Activated naive CD8-positive, alpha-beta T cell treated with anti-CD3 and anti-CD28 coated beads, Interleukin-2, amount 50 U/mL, for 24 hours (primary cell): ENCODE measurements around the gene HAX1.
"Not testable (repeated sequence)": the region's sequence is repeated elsewhere in the genome, so short reads cannot be mapped to it uniquely, and the experiment has no call there.

Experiments used
- ATAC-seq: fragments of 150-1000 bp; cut with Tn5 transposase; one replicate; pipeline ENCODE4 v1.10.0; 2021
- DNase-seq: peaks from one replicate; pipeline ENCODE4 v3.0.0; 2021
- H3K27ac Mint-ChIP-seq: one replicate; pipeline ENCODE4 v1.8.0; 2021; ENCODE audit warnings: mild to moderate bottlenecking, mixed read lengths
- H3K27me3 Mint-ChIP-seq: one replicate; pipeline ENCODE4 v1.8.0; 2021; ENCODE audit warnings: mixed read lengths
- H3K36me3 Mint-ChIP-seq: one replicate; pipeline ENCODE4 v1.8.0; 2021; ENCODE audit warnings: low read depth, mixed read lengths
- H3K4me1 Mint-ChIP-seq: one replicate; pipeline ENCODE4 v1.8.0; 2021; ENCODE audit warnings: mixed read lengths
- H3K4me3 Mint-ChIP-seq: one replicate; pipeline ENCODE4 v1.8.0; 2021; ENCODE audit warnings: mild to moderate bottlenecking, moderate library complexity, mixed read lengths
- H3K9me3 Mint-ChIP-seq: one replicate; pipeline ENCODE4 v1.8.0; 2021; ENCODE audit warnings: mixed read lengths

The HAX1 gene

DNA sequence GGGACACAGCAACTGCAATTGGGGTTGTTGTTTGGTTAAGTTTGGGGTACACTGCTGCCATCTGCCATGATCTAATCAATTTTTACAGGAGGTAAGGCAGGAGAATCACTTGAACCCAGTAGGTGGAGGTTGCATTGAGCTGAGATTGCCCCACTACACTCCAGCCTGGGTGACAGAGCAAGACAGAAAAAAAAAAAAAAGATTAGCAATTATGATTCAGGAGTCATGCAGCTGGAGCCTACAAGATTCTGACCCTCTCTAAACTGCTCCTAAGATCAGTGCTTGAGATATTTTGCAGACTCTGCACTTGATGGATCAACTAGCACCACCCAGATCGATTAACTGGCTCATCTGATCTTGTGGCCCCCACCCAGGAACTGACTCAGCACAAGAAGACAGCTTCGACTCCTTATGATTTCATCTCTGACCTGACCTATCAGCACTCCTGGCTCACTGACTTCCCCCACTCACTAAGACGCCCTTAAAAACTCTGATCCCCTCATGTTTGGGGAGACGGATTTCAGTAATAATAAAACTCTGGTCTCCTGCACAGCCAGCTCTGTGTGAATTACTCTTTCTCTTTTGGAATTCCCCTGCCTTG lies 35.3 kb downstream of the HAX1 start:
- not testable (repeated sequence) for DNase-seq, H3K4me3 Mint-ChIP-seq, H3K9me3 Mint-ChIP-seq, H3K27me3 Mint-ChIP-seq, ATAC-seq, H3K36me3 Mint-ChIP-seq
- Mint-ChIP-seq H3K4me1 (peaks cover 30% of the 10 kb centered on the region), H3K27ac (peak overlapping the region; percentile 14)

DNA sequence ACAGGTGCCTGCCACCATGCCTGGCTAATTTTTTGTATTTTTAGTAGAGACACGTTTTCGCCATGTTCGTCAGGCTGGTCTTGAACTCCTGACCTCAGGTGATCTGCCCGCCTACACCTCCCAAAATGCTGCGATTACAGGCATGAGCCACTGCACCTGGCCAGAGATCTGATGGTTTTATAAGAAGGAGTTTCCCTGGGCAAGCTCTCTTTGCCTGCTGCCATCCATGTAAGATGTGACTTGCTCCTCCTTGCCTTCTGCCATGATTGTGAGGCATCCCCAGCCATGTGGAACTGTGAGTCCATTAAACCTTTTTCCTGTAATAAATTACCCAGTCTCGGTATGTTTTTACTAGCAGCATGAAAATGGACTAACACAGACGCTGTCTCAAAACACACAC lies 36.7 kb downstream of the HAX1 start:
- not testable (repeated sequence) for ATAC-seq, H3K36me3 Mint-ChIP-seq, H3K4me3 Mint-ChIP-seq, DNase-seq, H3K9me3 Mint-ChIP-seq, H3K27ac Mint-ChIP-seq, H3K27me3 Mint-ChIP-seq
- peaks cover 30% of the 10 kb centered on the region for H3K4me1 Mint-ChIP-seq

DNA sequence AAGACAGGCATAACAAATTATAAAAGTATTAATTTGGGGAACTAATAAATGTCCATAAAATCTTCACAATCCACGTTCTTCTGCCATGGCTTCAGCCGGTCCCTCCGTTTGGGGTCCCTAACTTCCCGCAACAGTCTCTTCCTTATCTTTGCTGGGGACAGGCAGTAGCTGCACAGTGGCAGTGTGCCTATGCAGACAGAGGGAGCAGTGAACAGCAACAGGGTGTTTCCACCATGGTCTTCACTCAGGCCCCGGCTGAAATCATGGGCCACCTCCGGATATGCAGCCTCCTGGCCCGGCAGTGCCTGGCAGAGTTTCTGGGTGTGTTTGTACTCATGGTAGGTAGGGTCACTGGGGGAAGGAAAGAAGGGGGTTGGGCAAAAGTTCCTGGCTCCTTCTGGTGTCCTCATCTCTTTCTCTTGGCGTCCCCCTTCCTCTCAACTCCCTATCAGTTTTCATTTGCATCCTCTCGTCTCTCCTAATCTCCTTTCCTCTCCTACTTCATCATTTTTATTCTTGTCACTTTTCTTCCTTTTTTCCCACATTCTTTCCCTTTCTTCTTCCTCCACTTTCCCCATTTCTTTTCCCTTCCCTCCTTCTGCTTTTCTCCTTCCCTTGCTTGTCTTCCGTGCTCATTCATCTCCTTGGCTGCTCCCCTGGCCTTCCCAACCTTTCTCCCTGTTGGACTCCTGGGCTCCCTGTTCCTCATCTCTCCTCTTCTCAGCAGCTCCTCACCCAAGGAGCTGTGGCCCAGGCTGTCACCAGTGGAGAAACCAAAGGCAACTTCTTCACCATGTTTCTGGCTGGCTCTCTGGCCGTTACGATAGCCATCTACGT lies 40.0 kb downstream of the HAX1 start:
- not testable (repeated sequence) for H3K27me3 Mint-ChIP-seq, DNase-seq, H3K36me3 Mint-ChIP-seq, ATAC-seq, H3K4me3 Mint-ChIP-seq, H3K9me3 Mint-ChIP-seq, H3K27ac Mint-ChIP-seq
- peaks cover 11% of the 10 kb centered on the region for H3K4me1 Mint-ChIP-seq

DNA sequence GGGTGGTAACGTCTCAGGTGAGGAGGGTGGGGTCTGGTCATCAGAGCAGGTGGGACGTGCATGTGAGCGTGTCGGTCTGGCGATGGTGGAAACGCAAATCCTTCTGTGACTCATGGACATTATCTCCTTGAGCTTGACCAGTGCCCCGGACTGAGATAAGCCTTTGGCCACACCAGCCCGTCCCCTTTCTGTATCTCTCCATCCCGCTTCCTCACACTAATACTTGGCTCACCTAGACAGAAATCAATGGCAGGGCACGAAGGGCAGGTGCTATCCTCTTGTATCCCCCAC lies 40.6 kb downstream of the HAX1 start:
- DNase-seq (no peak), ATAC-seq (no peak)
- peaks cover 6% of the 10 kb centered on the region for H3K4me1 Mint-ChIP-seq
- H3K36me3 Mint-ChIP-seq = peaks cover 2% of the 10 kb centered on the region
- peaks cover under 1% of the 10 kb centered on the region for H3K27me3 Mint-ChIP-seq
- H3K4me3 Mint-ChIP-seq = no peak overlapping the region
- no peak overlapping the region for H3K27ac Mint-ChIP-seq
- peaks cover 13% of the 10 kb centered on the region for H3K9me3 Mint-ChIP-seq

DNA sequence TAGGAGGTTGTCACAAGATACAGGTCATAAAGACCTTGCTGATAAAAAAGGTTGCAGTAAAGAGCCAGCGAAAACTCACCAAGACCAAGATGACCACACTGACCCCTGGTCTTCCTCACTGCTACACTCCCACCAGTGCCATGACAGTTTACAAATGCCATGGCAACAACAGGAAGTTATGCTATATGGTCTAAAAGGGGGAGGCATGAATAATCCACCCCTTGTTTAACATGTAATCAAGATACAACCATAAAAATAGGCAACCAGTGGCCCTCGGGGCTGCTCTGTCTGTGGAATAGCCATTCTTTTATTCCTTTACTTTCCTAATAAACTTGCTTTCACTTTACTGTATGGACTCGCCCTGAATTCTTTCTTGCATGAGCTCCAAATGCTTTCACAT lies 41.8 kb downstream of the HAX1 start:
- H3K4me1 Mint-ChIP-seq, DNase-seq, H3K36me3 Mint-ChIP-seq, H3K4me3 Mint-ChIP-seq, H3K27me3 Mint-ChIP-seq, ATAC-seq, H3K27ac Mint-ChIP-seq: not testable (repeated sequence)
- peaks cover 17% of the 10 kb centered on the region for H3K9me3 Mint-ChIP-seq

DNA sequence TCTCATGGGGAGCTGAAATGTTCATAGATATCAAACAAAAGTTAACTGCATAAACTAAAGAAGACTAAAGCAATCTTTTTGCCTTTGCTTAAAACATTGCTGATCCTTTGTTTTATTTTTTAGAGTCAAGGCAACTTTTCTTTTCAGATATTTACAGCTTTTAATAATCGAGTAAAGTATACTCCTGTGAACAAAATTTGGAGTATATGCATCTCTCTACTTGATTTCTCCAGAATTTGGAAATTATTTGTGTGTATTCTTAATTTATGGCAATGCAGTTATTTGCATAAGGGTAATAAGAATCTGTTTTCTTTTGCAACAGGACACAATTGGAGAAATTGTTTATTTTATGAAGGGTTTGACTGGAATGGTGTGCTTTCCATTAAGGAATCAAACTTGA lies 44.3 kb downstream of the HAX1 start:
- no peak overlapping the region for H3K4me3 Mint-ChIP-seq
- no peak for DNase-seq
- peaks cover 17% of the 10 kb centered on the region for H3K9me3 Mint-ChIP-seq
- H3K4me1 Mint-ChIP-seq = no peaks in the 10 kb centered on the region
- no peak overlapping the region for H3K27ac Mint-ChIP-seq
- peaks cover 2% of the 10 kb centered on the region for H3K36me3 Mint-ChIP-seq
- ATAC-seq = no peak
- peaks cover 8% of the 10 kb centered on the region for H3K27me3 Mint-ChIP-seq

DNA sequence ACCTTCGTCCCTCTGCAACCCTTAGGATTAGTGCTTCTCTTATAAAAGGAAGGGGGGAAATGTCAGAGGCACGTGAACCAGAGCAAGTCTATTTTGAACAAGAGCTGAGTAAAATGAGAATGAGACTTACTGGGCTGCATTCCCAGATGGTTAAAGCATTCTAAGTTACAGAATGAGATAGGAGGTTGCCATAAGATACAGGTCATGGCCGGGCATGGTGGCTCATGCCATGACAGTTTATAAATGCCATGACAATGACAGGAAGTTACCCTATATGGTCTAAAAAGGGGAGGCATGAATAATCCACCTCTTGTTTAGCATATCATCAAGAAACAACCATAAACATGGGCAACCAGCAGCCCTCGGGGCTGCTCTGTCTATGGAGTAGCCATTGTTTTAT lies 46.0 kb downstream of the HAX1 start:
- peaks cover 17% of the 10 kb centered on the region for H3K9me3 Mint-ChIP-seq
- peaks cover 11% of the 10 kb centered on the region for H3K27me3 Mint-ChIP-seq
- no peak overlapping the region for H3K27ac Mint-ChIP-seq
- no peak for ATAC-seq
- H3K36me3 Mint-ChIP-seq = peaks cover 2% of the 10 kb centered on the region
- no peaks in the 10 kb centered on the region for H3K4me1 Mint-ChIP-seq
- DNase-seq = no peak
- no peak overlapping the region for H3K4me3 Mint-ChIP-seq

DNA sequence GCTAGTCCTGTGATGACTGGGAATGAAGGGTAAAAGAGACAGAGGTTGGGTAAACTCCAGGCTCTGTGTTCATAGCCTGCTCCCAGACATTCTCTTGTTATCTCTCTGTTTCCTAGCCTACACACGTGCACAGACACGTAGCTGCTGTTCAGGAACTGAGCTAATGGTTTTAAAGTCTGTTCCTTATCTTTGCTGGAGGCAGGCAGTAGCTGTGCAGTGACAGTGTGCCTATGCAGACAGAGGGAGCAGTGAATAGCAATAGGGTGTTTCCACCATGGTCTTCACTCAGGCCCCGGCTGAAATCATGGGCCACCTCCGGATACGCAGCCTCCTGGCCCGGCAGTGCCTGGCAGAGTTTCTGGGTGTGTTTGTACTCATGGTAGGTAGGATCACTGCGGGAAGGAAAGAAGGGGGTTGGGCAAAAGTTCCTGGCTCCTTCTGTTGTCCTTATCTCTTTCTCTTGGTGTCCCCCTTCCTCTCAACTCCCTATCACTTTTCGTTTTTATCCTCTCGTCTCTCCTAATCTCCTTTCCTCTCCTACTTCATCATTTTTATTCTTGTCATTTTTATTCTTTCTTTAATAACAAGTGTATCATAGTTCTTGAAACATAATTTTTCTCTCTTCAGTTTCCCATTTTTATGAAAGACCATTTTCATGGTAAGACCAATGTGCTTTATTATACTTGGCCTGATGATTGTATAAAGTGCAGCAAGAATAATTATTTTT lies 48.6 kb downstream of the HAX1 start, which contains the start of gene AQP10:
Gene AQP10, plus strand, starts transcription at position 212 of the 727 bp plus-strand sequence. Its CDS starts 63 bp downstream, at position 275.
- no peak within 1 kb of the TSS for H3K27ac Mint-ChIP-seq
- no peak within 1 kb of the TSS for H3K4me3 Mint-ChIP-seq
- H3K36me3 Mint-ChIP-seq = peaks cover 2% of the 10 kb centered on the region
- DNase-seq (no peak), ATAC-seq (no peak)
- peaks cover 11% of the 10 kb centered on the region for H3K27me3 Mint-ChIP-seq
- H3K9me3 Mint-ChIP-seq = peaks cover 17% of the 10 kb centered on the region
- peaks cover 4% of the 10 kb centered on the region for H3K4me1 Mint-ChIP-seq

DNA sequence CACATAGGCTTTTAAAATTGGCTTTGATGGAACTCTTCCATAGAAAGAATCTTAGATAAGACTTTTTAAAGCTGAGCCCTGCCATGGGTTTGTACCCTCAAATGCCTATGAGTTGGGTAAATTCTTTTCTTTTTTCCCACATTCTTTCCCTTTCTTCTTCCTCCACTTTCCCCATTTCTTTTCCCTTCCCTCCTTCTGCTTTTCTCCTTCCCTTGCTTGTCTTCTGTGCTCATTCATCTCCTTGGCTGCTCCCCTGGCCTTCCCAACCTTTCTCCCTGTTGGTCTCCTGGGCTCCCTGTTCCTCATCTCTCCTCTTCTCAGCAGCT lies 49.1 kb downstream of the HAX1 start:
- H3K27ac Mint-ChIP-seq, H3K4me3 Mint-ChIP-seq, DNase-seq, H3K4me1 Mint-ChIP-seq, ATAC-seq, H3K36me3 Mint-ChIP-seq: not testable (repeated sequence)
- peaks cover 11% of the 10 kb centered on the region for H3K27me3 Mint-ChIP-seq
- H3K9me3 Mint-ChIP-seq = peaks cover 13% of the 10 kb centered on the region

DNA sequence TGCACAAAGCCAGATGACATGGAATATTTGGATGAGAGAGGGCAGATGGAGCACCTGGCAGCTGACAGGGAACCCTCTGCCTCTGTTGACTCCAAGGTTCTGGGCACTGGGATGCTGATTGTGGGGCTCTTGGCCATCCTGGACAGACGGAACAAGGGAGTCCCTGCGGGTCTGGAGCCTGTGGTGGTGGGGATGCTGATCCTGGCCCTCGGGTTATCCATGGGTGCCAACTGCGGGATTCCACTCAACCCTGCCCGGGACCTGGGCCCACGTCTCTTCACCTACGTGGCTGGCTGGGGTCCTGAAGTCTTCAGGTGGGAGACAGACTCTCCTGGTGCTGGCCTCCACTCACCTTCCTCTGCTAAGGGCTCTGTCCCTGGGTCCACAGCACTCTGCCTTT lies 51.1 kb downstream of the HAX1 start:
- ATAC-seq = no peak
- H3K27me3 Mint-ChIP-seq = peaks cover 6% of the 10 kb centered on the region

DNA sequence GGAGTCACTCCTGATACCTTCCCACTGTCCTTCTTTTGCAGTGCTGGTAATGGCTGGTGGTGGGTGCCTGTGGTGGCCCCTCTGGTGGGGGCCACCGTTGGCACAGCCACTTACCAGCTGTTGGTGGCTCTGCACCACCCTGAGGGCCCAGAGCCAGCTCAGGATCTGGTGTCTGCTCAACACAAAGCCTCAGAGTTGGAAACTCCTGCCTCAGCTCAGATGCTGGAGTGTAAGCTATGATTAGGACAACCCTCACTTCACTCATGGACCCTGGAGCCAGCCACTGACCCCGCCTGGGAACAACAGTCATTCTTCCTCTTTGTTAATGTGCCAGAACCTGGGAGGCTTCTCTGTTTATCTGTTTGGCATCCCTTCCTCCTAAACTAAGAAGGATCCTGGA lies 51.8 kb downstream of the HAX1 start:
- ATAC-seq = no peak
- H3K27me3 Mint-ChIP-seq = peaks cover 6% of the 10 kb centered on the region
- H3K36me3 Mint-ChIP-seq = no peaks in the 10 kb centered on the region
- DNase-seq = no peak
- peak overlapping the region; percentile 98 for H3K4me3 Mint-ChIP-seq
- H3K27ac Mint-ChIP-seq = peak overlapping the region; percentile 94
- peaks cover 28% of the 10 kb centered on the region for H3K4me1 Mint-ChIP-seq
- H3K9me3 Mint-ChIP-seq = no peaks in the 10 kb centered on the region

More for the DNA sequence above, 51.1 kb downstream of the HAX1 start:
- H3K4me3 Mint-ChIP-seq = no peak overlapping the region
- H3K36me3 Mint-ChIP-seq = no peaks in the 10 kb centered on the region
- DNase-seq = no peak
- H3K9me3 Mint-ChIP-seq = no peaks in the 10 kb centered on the region
- no peak overlapping the region for H3K27ac Mint-ChIP-seq
- peaks cover 24% of the 10 kb centered on the region for H3K4me1 Mint-ChIP-seq

DNA sequence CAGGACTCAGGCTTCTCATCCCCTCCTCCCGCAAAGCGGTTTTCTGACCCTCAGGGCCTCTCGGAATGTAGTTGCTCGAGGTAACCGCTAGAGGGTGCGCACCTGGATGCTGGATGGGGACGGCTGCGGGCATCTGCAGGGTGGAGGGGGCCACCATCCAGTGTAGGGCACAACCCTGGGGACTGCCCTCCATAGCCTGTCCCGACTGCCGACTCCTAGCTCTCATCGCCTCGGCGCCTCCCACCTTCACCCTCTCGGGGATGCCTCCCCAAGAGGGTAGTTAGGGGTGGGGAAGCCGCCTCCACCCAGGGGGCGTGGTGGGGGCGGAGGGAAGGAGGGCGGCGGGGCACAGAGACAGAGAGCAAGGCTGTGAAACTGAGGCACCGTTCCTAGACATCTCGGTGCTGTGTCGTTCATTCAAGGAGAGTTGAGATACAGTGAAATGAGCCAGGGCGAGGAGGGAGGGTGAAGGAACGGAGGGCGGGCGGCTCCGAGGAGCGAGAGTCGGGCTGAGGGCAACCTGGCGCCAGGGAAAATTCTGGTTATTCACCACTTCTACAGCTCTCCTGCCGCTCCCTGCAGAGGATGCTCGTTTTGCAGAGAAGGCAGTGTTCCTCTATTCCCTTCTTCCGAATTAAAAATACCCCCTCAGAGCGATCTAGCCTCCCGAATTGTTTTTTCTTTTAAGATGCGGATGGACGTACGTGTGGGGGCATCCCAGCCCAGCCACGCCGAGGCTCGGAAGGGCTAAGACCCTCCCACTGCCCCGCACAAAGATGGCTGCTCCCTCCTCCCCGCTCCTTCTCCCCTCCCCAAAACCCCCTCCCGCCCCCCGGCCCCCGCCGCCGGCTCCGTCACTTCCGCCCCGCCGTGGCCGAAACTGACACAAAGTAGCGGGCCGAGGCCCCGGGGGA lies 52.5 kb downstream of the HAX1 start, which contains the start of gene ATP8B2:
Gene ATP8B2, plus strand, starts transcription at position 857 of the 914 bp plus-strand sequence. CDS start 2,617 bp downstream, outside the sequence.
- peaks cover 34% of the 10 kb centered on the region for H3K4me1 Mint-ChIP-seq
- ATAC-seq (peak; percentile 73), DNase-seq (peak; percentile 88)
- peaks cover 3% of the 10 kb centered on the region for H3K36me3 Mint-ChIP-seq
- no peaks in the 10 kb centered on the region for H3K9me3 Mint-ChIP-seq
- H3K27me3 Mint-ChIP-seq = peaks cover 6% of the 10 kb centered on the region
- H3K4me3 Mint-ChIP-seq = peak within 1 kb of the TSS; percentile 98
- peak within 1 kb of the TSS; percentile 94 for H3K27ac Mint-ChIP-seq
